ENCODE measurements around the gene ELK4. TPM values are rescaled to one million over a fixed set of nuclear protein-coding genes. Genes with fewer than 3 reads are reported as not detected.
A peak's percentile ranks its signal among the peaks of the same experiment; 100 is the strongest.

ELK4 gene
- total RNA-seq, 1 experiment from 2014 or later = 7.6 TPM

GRCh38 chr1:205598841-205599668 lies 32.8 kb downstream of the ELK4 start:
- no peak for DNase-seq (ENCODE audit: low spot score)

- no peak for DNase-seq (ENCODE audit: low spot score)
These were observed 34.0 kb downstream of the ELK4 start for GRCh38 chr1:205597691-205598314.

- DNase-seq (ENCODE audit: low spot score) = no peak
These were observed 34.9 kb downstream of the ELK4 start for GRCh38 chr1:205596876-205597275.

GRCh38 chr1:205595861-205596260 lies 36.0 kb downstream of the ELK4 start:
- no peak for DNase-seq (ENCODE audit: low spot score)

- no peak for DNase-seq (ENCODE audit: low spot score)
These were observed 36.4 kb downstream of the ELK4 start for GRCh38 chr1:205595435-205595834.

GRCh38 chr1:205594846-205595245 lies 37.0 kb downstream of the ELK4 start:
- DNase-seq (ENCODE audit: low spot score) = no peak

- no peak for DNase-seq (ENCODE audit: low spot score)
These were observed 37.8 kb downstream of the ELK4 start for GRCh38 chr1:205593967-205594366.

- no peak for DNase-seq (ENCODE audit: low spot score)
These were observed 38.3 kb downstream of the ELK4 start for GRCh38 chr1:205593532-205593931.

GRCh38 chr1:205592443-205593003 lies 39.3 kb downstream of the ELK4 start:
- DNase-seq (ENCODE audit: low spot score) = no peak

GRCh38 chr1:205591522-205592351 lies 40.1 kb downstream of the ELK4 start:
- peak; percentile 94 for DNase-seq (ENCODE audit: low spot score)

GRCh38 chr1:205590777-205591513 lies 40.9 kb downstream of the ELK4 start:
- DNase-seq (ENCODE audit: low spot score) = no peak

- no peak for DNase-seq (ENCODE audit: low spot score)
These were observed 41.4 kb downstream of the ELK4 start for GRCh38 chr1:205590457-205590768.

- peak; percentile 20 for DNase-seq (ENCODE audit: low spot score)
These were observed 42.0 kb downstream of the ELK4 start for GRCh38 chr1:205589618-205590456.

GRCh38 chr1:205589046-205589445 lies 42.8 kb downstream of the ELK4 start:
- DNase-seq (ENCODE audit: low spot score) = no peak

GRCh38 chr1:205588636-205589035 lies 43.2 kb downstream of the ELK4 start:
- DNase-seq (ENCODE audit: low spot score) = peak; percentile 36

- no peak for DNase-seq (ENCODE audit: low spot score)
These were observed 44.2 kb downstream of the ELK4 start for GRCh38 chr1:205587581-205587980.

- no peak for DNase-seq (ENCODE audit: low spot score)
These were observed 45.7 kb downstream of the ELK4 start for GRCh38 chr1:205585835-205586785.

- DNase-seq (ENCODE audit: low spot score) = peak; percentile 33
These were observed 46.5 kb downstream of the ELK4 start for GRCh38 chr1:205585169-205585834.

GRCh38 chr1:205584732-205585131 lies 47.1 kb downstream of the ELK4 start:
- DNase-seq (ENCODE audit: low spot score) = no peak
